Left lung (tissue), 10 donors: Measurements from ENCODE around the gene SLC39A9. TPM values are rescaled to one million over a fixed set of nuclear protein-coding genes. Genes with fewer than 3 reads are reported as not detected.
A peak's percentile ranks its signal among the peaks of the same experiment; 100 is the strongest.
"Not testable (repeated sequence)": the region's sequence is repeated elsewhere in the genome, so short reads cannot be mapped to it uniquely, and the experiment has no call there.

ENCODE experiments used
- ATAC-seq: fragments of 200-7000 bp; cut with Tn5 transposase; one replicate; pipeline ENCODE4 v1.9.1; 2020; ENCODE audit warnings: moderate library complexity
- DNase-seq, 4 donors: peaks; one replicate each; pipeline ENCODE4 v3.0.0-alpha.2; 2013 to 2020
- H3K27ac ChIP-seq, 2 donors: fragments of 200-600 bp; sonication (generic) in 1 of 2; one replicate each; pipeline versions ENCODE4 v1.5.0 to v1.8.0; 2020 to 2021
- H3K27me3 ChIP-seq, 2 donors: fragments of 200-600 bp; sonication (generic) in 1 of 2; one replicate each; pipeline versions ENCODE4 v1.5.0 to v1.8.0; 2020 to 2021
- H3K36me3 ChIP-seq, 2 donors: fragments of 200-600 bp; sonication (generic) in 1 of 2; one replicate each; pipeline versions ENCODE4 v1.5.0 to v1.8.0; 2020 to 2021
- H3K4me1 ChIP-seq, 2 donors: fragments of 200-600 bp; one replicate each; pipeline ENCODE4 v1.8.0; 2021
- H3K4me3 ChIP-seq, 2 donors: fragments of 200-600 bp; sonication (generic) in 1 of 2; one replicate each; pipeline versions ENCODE4 v1.5.0 to v1.8.0; 2020 to 2021; ENCODE audit warnings: mild to moderate bottlenecking in 1 of 2
- H3K9me3 ChIP-seq, 2 donors: fragments of 200-600 bp; sonication (generic) in 1 of 2; one replicate each; pipeline versions ENCODE4 v1.5.0 to v1.8.0; 2020 to 2021
- CTCF ChIP-seq, 2 donors: fragments of 200-600 bp; sonication (generic) in 1 of 2; IDR thresholded peaks; one replicate each; pipeline versions ENCODE4 v1.5.0 to v1.8.0; 2021; ENCODE audit warnings: antibody characterized with exemption in 2 of 2
- intact Hi-C, 2 donors: fragments of 100-400 bp; cut with DNase I; formaldehyde crosslinking; loops; one replicate each; pipeline versions ENCODE4 v1.11.2 to v1.14.2; 2022
- polyA plus RNA-seq, 6 donors: library from polyadenylated mRNA; unstranded; fragments of 120-200 nt; gene quantifications; one replicate each; pipeline ENCODE4 v1.2.1, GENCODE V29; 2013; ENCODE audit not compliant: insufficient read length in 6 of 6
- total RNA-seq, 2 donors: library from RNA; stranded (reverse); fragmentation: NEBNext Ultra II Directional; extraction: Animal tissue kit (Norgen Biotek cat#: 25700); gene quantifications; one replicate each; pipeline ENCODE4 v1.2.1, GENCODE V29; 2021
- donor health status: DM: no; HTN: yes; CAD: no.
- donor health status: DM: no; HTN: no; CAD: no.

Gene SLC39A9
- total and polyA plus RNA-seq, 8 donors = 61.6 to 75.8 (median 68.3) TPM

- no peak for DNase-seq
- TF ChIP-seq CTCF (IDR thresholded peaks at IDR 0.05) = no peak
- no peak for ATAC-seq
- H3K4me3 ChIP-seq = no peak overlapping the region
- no peaks in the 10 kb centered on the region for H3K9me3 ChIP-seq
- H3K4me1 ChIP-seq = peaks cover 0 to 4% of the 10 kb centered on the region in 2 donors
- H3K36me3 ChIP-seq = no peaks in the 10 kb centered on the region
- H3K27ac ChIP-seq = no peak overlapping the region
- intact Hi-C loops = no loop called here
- H3K27me3 ChIP-seq = no peaks in the 10 kb centered on the region
Observed at GRCh38 chr14:69473946-69474345, 75.5 kb downstream of the SLC39A9 start.

DNA sequence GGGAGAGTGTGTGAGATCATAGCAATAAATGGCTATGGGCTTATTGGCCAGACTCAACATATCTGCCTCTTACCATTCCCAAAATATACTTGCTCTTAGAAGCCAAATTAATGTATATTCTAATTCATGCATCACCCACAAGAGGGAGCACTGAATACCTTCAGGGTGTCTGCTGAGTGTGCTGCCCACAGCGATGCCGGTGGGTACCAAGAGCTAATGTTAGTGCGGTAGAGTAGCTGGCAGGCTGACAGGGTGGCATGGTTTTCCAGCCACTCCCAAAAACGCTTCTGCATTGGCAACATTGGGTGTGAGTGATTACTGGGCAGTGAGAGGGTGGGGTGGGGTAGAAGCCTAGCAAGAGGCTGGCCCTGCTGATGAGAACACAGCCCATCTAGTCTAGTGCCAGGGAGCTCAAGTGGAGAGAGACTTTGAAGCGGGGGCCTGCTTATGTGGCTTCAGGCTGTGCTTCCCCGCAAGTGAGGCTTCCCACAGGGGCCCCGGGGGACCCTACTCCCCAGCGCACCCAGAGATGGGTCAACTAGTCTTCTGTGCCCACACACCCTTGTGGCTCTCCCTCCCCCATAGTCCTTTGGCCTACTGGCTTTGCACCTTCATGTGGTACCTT is 76.8 kb downstream of the SLC39A9 start:
- intact Hi-C loops = no loop called here
- TF ChIP-seq CTCF (IDR thresholded peaks at IDR 0.05) = no peak
- Histone ChIP-seq H3K36me3 (no peaks in the 10 kb centered on the region), H3K27ac (no peak overlapping the region), H3K27me3 (peaks cover 0 to under 1% of the 10 kb centered on the region in 2 donors), H3K4me1 (no peaks in the 10 kb centered on the region), H3K4me3 (no peak overlapping the region), H3K9me3 (no peaks in the 10 kb centered on the region)
- peak; percentile 78 for ATAC-seq
- peak in 1 of 4 donors; percentile 6 for DNase-seq

DNA sequence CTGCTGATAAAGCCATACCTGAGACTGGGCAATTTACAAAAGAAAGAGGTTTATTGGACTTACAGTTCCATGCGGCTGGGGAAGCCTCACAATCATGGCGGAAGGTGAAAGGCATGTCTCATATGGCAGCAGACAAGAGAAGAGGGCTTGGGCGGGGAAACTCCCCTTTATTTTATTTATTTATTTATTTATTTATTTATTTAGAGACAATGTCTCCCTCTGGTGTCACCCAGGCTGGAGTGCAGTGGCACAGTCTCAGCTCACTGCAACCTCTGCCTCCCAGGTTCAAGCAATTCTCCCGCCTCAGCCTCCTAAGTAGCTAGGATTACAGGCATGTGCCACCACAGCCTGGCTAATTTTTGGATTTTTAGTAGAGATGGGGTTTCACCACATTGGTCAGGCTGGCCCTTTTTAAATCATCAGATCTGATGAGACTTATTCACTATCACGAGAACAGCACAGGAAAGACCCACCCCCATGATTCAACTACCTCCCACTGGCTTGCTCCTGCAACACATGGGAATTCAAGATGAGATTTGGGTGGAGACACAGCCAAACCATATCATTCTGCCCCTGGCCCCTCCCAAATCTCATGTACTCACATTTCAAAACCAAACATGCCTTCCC is 78.4 kb downstream of the SLC39A9 start:
- intact Hi-C loops, H3K27me3 ChIP-seq, H3K4me3 ChIP-seq, ATAC-seq, H3K36me3 ChIP-seq, DNase-seq, H3K9me3 ChIP-seq, H3K4me1 ChIP-seq, H3K27ac ChIP-seq: not testable (repeated sequence)

- ATAC-seq, H3K9me3 ChIP-seq, DNase-seq, intact Hi-C loops, H3K4me3 ChIP-seq, H3K4me1 ChIP-seq, H3K27ac ChIP-seq, H3K36me3 ChIP-seq: not testable (repeated sequence)
- peaks cover 3 to 18% of the 10 kb centered on the region in 2 donors for H3K27me3 ChIP-seq
Observed at GRCh38 chr14:69478055-69478454, 79.6 kb downstream of the SLC39A9 start.

DNA sequence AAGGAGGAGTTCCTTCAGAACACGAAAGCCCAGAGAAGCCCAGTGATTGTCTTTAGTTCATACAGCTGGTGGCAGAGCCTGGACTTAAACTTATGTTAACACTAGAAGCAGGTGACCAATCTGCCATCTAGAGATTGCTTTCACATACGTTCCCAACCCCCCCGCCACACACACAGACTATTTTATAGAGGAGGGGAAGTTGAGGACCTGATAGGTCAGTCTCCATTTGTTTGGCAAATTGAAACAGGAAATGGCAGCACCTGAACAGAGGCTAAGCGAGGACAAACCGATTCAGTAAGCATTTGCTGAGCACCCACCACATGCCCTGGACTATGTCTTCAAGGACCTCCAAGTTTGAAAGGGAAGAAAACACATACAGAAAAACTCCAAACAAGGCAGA is 81.2 kb downstream of the SLC39A9 start:
- peaks cover 12 to 14% of the 10 kb centered on the region in 2 donors for H3K4me1 ChIP-seq
- H3K27me3 ChIP-seq = peaks cover 20 to 35% of the 10 kb centered on the region in 2 donors
- H3K27ac ChIP-seq = no peak overlapping the region
- TF ChIP-seq CTCF (IDR thresholded peaks at IDR 0.05) = no peak
- DNase-seq (no peak), ATAC-seq (no peak)
- no peak overlapping the region for H3K4me3 ChIP-seq
- no peaks in the 10 kb centered on the region for H3K9me3 ChIP-seq
- no peaks in the 10 kb centered on the region for H3K36me3 ChIP-seq
- intact Hi-C loops = no loop called here

- H3K4me1 ChIP-seq = peaks cover 13 to 19% of the 10 kb centered on the region in 2 donors
- no peaks in the 10 kb centered on the region for H3K36me3 ChIP-seq
- H3K4me3 ChIP-seq = no peak overlapping the region
- H3K9me3 ChIP-seq = no peaks in the 10 kb centered on the region
- no peak for DNase-seq
- TF ChIP-seq CTCF (IDR thresholded peaks at IDR 0.05) = no peak
- peaks cover 24 to 39% of the 10 kb centered on the region in 2 donors for H3K27me3 ChIP-seq
- intact Hi-C loops = no loop called here
- ATAC-seq = no peak
- H3K27ac ChIP-seq = no peak overlapping the region
Observed at GRCh38 chr14:69480136-69480535, 81.6 kb downstream of the SLC39A9 start.
